ENCODE data around the gene APRT. TPM values are rescaled to one million over a fixed set of nuclear protein-coding genes. Genes with fewer than 3 reads are reported as not detected.
A peak's percentile ranks its signal among the peaks of the same experiment; 100 is the strongest.

Gene APRT
- total and polyA plus RNA-seq, 9 of the 15 experiments (the other 6 are each of a cell fraction or from before 2014, with no cell fraction given): 41.7 to 409 (median 146) TPM

GRCh38 chr16:88810166-88810911, 1.4 kb downstream of the APRT start (continued):
- no peak for TF ChIP-seq ZNF696 (CRISPR knock-in tag; conservative IDR thresholded peaks at IDR 0.05)
- TF ChIP-seq PURB (CRISPR knock-in tag; IDR thresholded peaks at IDR 0.05; ENCODE audit: low read depth): no peak
- TF ChIP-seq MAZ (CRISPR knock-in tag; conservative IDR thresholded peaks at IDR 0.05 in 1 of 2, IDR thresholded peaks at IDR 0.05 in 1 of 2): 0 out of 4 replicates have a peak, but pooled peaks of 1 of the 2 experiments have one; percentile 29
- no peak for TF ChIP-seq SMARCB1 (IDR thresholded peaks at IDR 0.05; ENCODE audit: insufficient read length, low read depth)
- TF ChIP-seq ZNF121 (CRISPR knock-in tag; conservative IDR thresholded peaks at IDR 0.05): no peak
- TF ChIP-seq SLC30A9 (CRISPR knock-in tag; IDR thresholded peaks at IDR 0.05): no peak
- TF ChIP-seq ZNF12 (CRISPR knock-in tag; IDR thresholded peaks at IDR 0.05): no peak
- no peak for TF ChIP-seq GABPB2 (CRISPR knock-in tag; conservative IDR thresholded peaks at IDR 0.05)
- no peak for TF ChIP-seq U2AF2 (optimal IDR thresholded peaks at IDR 0.05; ENCODE audit: low read depth, low read length)
- TF ChIP-seq NCOA6 (IDR thresholded peaks at IDR 0.05): no peak
- no peak for TF ChIP-seq ZNF79 (CRISPR knock-in tag; IDR thresholded peaks at IDR 0.05; ENCODE audit: low read depth)
- no peak for TF ChIP-seq HOMEZ (CRISPR knock-in tag; IDR thresholded peaks at IDR 0.05)
- no peak for TF ChIP-seq CTCFL (IDR thresholded peaks at IDR 0.05; ENCODE audit: borderline replicate concordance, insufficient read depth, low read depth, low read length, poor library complexity, severe bottlenecking)
- TF ChIP-seq BHLHE40 (IDR thresholded peaks at IDR 0.05; ENCODE audit: low read length): no peak
- no peak for TF ChIP-seq ELK1 (CRISPR knock-in tag; IDR thresholded peaks at IDR 0.05)
- no peak for TF ChIP-seq NFIX (CRISPR knock-in tag; IDR thresholded peaks at IDR 0.05; ENCODE audit: low read depth)
- TF ChIP-seq CEBPB (tag; IDR thresholded peaks at IDR 0.05): no peak
- peak in 1 of 2 experiments; percentile 29 for TF ChIP-seq E2F6 (IDR thresholded peaks at IDR 0.05; ENCODE audit: borderline replicate concordance in 1 of 2, extremely low read depth in 1 of 2, insufficient read depth in 1 of 2, insufficient read length in 1 of 2, low read depth in 1 of 2, low read length in 1 of 2, poor library complexity in 1 of 2, severe bottlenecking in 1 of 2)
